Measurements from ENCODE around the gene SYF2.

SYF2 gene

DNA sequence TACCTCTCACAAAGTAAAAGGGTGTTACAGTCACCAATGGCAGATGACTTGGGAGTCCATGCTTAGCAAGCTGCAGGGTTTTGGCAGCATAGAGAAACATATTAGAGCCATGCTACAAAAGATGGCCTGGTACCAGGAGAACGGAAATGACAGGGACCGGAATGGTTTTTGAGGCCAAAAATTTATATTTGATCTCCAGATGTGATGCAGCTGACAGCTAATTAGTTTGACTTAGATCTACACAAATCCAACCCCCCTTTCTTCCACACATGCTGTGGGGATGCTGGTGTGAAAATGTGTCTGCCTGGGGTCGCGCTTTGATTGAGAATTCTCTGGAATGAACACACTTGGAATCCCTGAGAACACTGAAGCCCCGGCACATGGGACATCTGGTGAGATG is 26.5 kb downstream of the SYF2 start:
- H3K9me3 ChIP-seq (ENCODE audit: control insufficient read depth, insufficient read depth, low read length), result no peaks in the 10 kb centered on the region
- no peaks in the 10 kb centered on the region for H3K36me3 ChIP-seq (ENCODE audit: insufficient read depth, low read length)
- H3K9ac ChIP-seq (ENCODE audit: low read depth, low read length), result no peak overlapping the region
- peaks cover 5% of the 10 kb centered on the region for H3K4me1 ChIP-seq (ENCODE audit: insufficient read depth, low read length)

DNA sequence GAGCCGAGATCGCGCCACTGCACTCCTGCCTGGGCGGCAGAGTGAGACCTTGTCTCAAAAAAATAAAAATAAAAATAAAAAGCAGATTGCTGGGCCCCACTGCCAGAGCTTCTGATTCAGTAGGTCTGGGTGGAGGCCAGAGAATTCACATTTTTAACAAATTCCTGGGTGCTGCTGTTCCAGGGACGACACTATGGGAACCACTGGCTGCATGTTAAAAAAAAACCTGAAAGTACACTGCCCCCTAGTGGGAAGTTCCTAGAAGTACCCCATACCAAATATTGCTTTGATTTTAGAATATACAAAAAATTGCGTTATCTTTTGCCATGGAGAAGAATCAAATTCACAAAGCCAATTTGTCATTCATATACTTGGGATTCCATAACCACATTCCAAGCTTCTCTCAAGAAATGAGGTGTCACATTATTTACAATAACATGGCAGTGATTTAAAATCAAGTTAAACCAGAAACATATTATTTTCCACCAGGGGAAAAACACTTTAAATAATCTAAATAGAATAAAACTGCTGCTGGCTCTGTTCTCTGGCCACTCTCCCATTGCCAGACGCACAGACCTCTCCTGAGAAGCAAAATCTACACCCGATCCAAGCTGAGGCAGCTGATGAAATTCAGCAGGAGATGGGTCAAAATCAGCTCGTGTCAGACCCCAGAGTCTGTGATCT is 27.4 kb downstream of the SYF2 start:
- H3K4me1 ChIP-seq (ENCODE audit: insufficient read depth, low read length), result peaks cover 5% of the 10 kb centered on the region
- no peak overlapping the region for H3K9ac ChIP-seq (ENCODE audit: low read depth, low read length)
- H3K36me3 ChIP-seq (ENCODE audit: insufficient read depth, low read length), result no peaks in the 10 kb centered on the region
- H3K9me3 ChIP-seq (ENCODE audit: control insufficient read depth, insufficient read depth, low read length), result no peaks in the 10 kb centered on the region

DNA sequence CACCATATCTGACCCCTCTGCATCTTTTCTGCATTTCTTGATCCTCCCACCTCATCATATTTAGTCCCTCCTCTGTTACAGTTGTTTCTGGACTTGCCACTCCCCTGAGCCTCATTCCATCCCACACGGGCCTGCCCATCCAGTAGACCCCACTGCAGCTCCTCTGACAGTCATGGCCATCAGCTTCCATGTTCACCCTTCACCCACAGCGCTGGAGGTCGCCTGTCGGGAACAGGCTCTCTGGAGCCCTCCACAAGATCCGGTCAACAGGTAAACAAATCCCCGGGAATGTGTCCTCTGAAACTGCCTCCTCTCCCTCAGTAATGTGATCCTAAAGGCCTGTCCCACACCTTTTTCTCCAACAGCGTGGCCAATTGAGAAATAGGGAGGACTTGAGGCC is 31.3 kb downstream of the SYF2 start:
- peaks cover 9% of the 10 kb centered on the region for H3K4me1 ChIP-seq (ENCODE audit: insufficient read depth, low read length)
- no peaks in the 10 kb centered on the region for H3K36me3 ChIP-seq (ENCODE audit: insufficient read depth, low read length)
- no peaks in the 10 kb centered on the region for H3K9me3 ChIP-seq (ENCODE audit: control insufficient read depth, insufficient read depth, low read length)
- H3K9ac ChIP-seq (ENCODE audit: low read depth, low read length), result no peak overlapping the region

DNA sequence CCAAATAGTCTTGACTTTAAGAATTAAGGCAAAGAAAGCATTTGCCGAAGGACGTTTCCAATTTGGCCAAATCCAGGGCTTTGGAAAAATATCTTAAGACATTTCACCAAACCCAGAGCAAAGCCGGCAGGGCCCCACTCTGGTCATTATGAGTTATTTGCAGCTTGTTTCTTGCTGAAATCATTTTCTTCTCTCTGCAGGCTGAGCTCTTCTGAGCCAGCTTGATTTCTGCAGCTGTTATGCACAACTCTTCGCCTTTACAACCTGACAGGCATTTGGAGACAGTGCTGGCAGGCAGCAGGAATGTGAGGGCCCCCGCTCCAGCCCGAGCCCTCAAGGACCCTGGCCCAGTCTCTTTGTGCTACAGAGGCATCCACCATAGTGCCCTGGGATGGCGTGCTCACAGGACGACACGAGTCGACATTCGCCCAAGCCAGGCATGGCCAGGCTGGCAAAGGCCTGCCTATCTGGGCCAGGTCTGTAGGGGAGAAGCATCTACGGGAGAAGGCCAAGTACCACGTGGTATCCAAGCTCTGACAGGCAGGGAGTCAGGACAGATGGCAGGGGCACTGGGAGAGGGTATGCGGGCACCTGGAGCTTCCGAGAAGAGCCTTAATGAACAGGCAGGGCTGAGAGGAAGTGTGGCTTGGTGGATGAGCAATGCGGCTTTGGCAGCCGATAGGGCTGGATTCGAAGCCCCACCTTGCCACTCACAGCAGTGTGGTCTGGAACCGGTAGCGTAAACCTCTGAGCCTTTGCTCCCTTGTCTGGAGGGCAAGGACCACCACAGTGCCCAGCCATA is 32.3 kb downstream of the SYF2 start:
- no peaks in the 10 kb centered on the region for H3K36me3 ChIP-seq (ENCODE audit: insufficient read depth, low read length)
- H3K9ac ChIP-seq (ENCODE audit: low read depth, low read length), result no peak overlapping the region
- H3K9me3 ChIP-seq (ENCODE audit: control insufficient read depth, insufficient read depth, low read length), result no peaks in the 10 kb centered on the region
- peaks cover 9% of the 10 kb centered on the region for H3K4me1 ChIP-seq (ENCODE audit: insufficient read depth, low read length)

DNA sequence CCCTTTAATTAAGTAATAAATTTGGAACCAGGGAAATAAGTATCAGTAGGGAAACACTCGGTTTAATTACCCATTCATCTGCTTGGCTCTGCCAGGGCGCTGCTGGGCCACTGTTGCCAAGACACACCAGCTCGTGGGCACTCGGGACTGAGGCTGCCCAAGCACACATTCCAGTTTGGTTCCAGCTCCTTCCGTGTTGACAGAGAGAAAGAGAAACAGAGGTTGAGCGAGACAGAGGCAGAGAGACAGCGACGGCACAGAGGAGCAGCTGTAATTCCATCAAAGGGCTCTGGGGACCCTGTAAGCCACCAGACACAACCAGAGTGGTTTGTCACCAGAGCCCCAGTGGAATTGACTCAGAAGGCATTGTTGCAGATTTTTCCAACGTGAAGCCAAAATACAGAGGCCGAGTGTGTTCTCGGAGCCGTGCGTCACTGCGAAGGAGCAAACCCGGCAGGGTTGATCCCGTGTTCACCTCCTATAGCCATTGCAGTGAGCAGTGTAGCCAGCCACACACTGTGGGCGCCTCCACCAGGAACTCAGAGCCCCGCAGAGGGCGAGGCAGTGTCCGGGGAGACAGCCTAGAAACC is 33.5 kb downstream of the SYF2 start:
- Histone ChIP-seq H3K9ac (ENCODE audit: low read depth, low read length) (no peak overlapping the region), H3K4me1 (ENCODE audit: insufficient read depth, low read length) (peaks cover 4% of the 10 kb centered on the region; the same call in 1 of the 2 replicates), H3K9me3 (ENCODE audit: control insufficient read depth, insufficient read depth, low read length) (no peaks in the 10 kb centered on the region), H3K36me3 (ENCODE audit: insufficient read depth, low read length) (no peaks in the 10 kb centered on the region)

DNA sequence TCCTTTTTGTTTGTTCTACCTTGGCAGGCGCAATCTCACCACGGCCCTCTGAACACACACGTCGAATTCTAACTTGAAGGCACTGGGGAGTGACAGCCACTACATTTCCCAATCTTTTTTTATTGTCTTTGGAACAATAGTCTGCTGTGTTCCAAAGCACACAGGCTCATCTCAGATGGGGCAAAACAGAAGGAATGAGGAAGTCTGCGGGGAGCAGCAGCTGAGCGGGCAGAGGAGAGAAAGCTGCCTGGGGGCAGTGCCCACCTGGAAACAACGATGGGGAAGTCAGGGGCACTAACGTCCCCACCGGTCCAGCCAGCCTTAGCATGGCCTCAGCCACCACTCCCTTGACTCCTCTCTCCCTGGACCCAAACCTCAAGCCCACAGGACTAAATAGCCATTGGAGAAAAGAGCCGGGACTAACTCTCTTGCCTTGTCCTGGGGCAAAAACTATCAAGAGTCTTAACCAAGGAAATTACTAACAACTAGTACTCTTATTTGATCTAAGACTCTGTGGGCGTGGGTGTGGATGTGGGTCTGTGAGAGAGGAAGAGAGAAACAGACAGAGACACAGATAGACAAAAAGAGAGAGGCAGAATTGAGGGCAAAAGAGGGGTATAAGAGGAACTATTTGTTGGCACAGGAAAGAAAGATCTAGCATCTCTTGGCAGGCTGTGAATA is 34.2 kb downstream of the SYF2 start:
- Histone ChIP-seq H3K9ac (ENCODE audit: low read depth, low read length) (no peak overlapping the region), H3K36me3 (ENCODE audit: insufficient read depth, low read length) (no peaks in the 10 kb centered on the region), H3K4me1 (ENCODE audit: insufficient read depth, low read length) (peaks cover 8% of the 10 kb centered on the region; the same call in 1 of the 2 replicates), H3K9me3 (ENCODE audit: control insufficient read depth, insufficient read depth, low read length) (no peaks in the 10 kb centered on the region)

DNA sequence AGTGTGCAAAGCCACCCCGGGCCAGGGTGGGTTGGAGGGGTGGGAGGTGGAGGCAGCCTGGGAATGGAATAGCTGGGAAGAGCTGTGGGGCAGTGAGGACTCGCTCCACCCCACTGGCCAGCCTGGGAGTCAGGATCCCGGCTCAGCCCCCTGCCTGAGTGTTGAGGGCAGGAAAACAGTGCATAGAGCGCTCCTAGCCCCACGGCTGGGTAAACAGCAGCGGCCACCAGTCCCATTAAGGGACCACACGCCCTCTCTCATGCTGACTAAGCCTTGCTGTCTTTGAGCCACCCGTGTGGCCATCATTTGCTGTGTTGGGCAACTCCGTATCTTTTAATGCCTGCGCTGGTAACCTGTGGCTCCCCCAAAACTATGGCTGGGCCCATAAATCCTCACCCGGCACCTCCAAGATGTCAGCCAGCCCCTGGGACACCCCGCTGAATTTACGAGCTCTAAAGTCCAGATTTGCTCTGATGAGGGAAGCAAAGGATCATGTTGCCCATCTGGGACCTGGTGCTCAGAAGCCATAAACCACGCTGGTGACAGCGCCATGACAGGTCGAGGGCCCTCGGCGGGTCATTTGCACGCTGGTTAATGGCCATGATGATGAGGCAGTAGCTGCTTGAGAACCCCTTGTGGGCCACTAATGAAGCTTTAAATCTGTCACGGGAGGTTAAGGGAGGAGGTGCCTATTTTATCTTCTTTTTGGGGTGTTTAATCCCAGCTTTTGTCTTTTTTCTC is 34.9 kb downstream of the SYF2 start:
- H3K9me3 ChIP-seq (ENCODE audit: control insufficient read depth, insufficient read depth, low read length), result no peaks in the 10 kb centered on the region
- peaks cover 11% of the 10 kb centered on the region; the same call in 1 of the 2 replicates for H3K4me1 ChIP-seq (ENCODE audit: insufficient read depth, low read length)
- no peak overlapping the region for H3K9ac ChIP-seq (ENCODE audit: low read depth, low read length)
- no peaks in the 10 kb centered on the region for H3K36me3 ChIP-seq (ENCODE audit: insufficient read depth, low read length)

DNA sequence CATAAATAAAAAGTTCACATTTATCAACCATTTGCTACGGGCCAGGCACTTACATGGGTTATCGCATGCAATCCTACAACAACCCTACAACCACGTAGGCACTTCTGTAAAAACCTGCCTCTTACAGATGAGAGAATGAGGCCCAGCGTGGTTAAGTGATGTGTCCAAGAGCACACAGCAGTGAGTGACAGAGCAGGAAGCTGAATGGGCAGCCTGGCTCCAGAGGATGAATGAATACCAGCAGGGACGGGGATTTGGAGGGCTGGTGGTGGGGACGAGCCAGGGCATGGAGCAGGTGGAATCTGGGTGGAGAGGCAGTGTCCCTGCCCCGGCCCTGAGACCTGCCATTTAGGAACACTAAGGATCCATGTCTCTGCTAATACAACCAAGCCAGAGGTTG is 35.5 kb downstream of the SYF2 start:
- Histone ChIP-seq H3K36me3 (ENCODE audit: insufficient read depth, low read length) (no peaks in the 10 kb centered on the region), H3K9ac (ENCODE audit: low read depth, low read length) (no peak overlapping the region), H3K4me1 (ENCODE audit: insufficient read depth, low read length) (peaks cover 11% of the 10 kb centered on the region; the same call in 1 of the 2 replicates), H3K9me3 (ENCODE audit: control insufficient read depth, insufficient read depth, low read length) (no peaks in the 10 kb centered on the region)

DNA sequence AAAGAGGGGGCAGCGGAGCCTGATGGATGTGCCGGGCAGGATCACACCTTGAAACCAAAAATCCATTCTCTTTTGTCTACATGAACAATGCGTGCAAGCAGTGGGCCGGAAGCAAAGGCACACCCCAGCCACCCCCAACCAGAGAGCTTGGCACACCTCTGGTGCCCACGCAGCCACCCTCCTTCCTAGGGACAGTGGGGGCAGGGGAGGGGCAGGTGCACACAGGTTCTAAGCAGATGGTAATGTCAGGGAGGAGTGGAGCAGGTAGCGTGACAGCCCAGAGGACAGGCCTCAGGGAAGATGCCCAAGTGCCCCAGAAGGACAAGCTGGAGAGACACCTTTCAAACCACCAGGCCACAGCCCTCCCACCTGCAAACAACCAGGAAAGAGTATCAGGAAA is 36.5 kb downstream of the SYF2 start:
- Histone ChIP-seq H3K36me3 (ENCODE audit: insufficient read depth, low read length) (no peaks in the 10 kb centered on the region), H3K9ac (ENCODE audit: low read depth, low read length) (no peak overlapping the region), H3K9me3 (ENCODE audit: control insufficient read depth, insufficient read depth, low read length) (no peaks in the 10 kb centered on the region)

DNA sequence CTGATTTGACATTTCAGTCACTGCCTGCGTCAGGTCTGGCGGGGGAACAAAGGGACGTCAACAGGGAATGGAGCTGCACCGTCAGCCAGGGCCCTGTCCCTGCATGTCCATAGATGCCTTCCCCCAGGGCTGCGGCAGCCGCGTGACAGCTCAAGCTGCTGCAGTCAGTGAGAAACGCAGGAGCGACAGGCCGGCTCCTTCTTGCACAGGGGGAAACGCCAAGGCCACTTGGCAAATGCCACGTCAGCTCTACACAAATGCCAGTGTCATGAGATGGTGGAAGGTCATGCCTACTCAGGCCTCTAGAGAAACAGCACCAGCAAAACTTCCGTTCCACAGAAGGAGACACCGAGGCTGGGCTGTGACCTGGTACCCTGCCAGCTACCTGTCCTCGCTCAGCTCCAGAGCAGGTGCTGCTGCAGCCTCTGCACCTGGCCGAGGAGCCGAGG is 37.7 kb downstream of the SYF2 start:
- no peaks in the 10 kb centered on the region for H3K9me3 ChIP-seq (ENCODE audit: control insufficient read depth, insufficient read depth, low read length)
- no peak overlapping the region for H3K9ac ChIP-seq (ENCODE audit: low read depth, low read length)
- no peaks in the 10 kb centered on the region for H3K36me3 ChIP-seq (ENCODE audit: insufficient read depth, low read length)
- H3K4me1 ChIP-seq (ENCODE audit: insufficient read depth, low read length), result peaks cover 11% of the 10 kb centered on the region; the same call in 1 of the 2 replicates

More for the DNA sequence above, 36.5 kb downstream of the SYF2 start:
- H3K4me1 ChIP-seq (ENCODE audit: insufficient read depth, low read length), result peaks cover 11% of the 10 kb centered on the region; the same call in 1 of the 2 replicates

DNA sequence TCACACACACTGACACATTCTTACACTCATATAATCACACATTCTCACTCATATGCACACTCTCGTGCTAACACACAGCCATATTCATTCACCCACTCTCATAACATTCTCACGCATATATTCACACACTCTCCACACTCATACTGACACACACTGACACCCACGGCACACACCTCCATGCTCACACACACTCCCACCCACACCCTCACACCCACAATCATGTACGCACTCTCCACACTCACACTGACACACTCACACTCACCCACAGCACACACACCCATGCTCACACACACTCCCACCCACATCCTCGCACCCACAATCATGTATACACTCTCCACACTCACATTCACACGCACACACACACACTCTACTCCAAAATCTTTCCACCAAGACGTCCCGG is 38.2 kb downstream of the SYF2 start:
- H3K4me1 ChIP-seq (ENCODE audit: insufficient read depth, low read length), result peaks cover 7% of the 10 kb centered on the region; the same call in 1 of the 2 replicates
- no peak overlapping the region for H3K9ac ChIP-seq (ENCODE audit: low read depth, low read length)
- H3K9me3 ChIP-seq (ENCODE audit: control insufficient read depth, insufficient read depth, low read length), result no peaks in the 10 kb centered on the region
- no peaks in the 10 kb centered on the region for H3K36me3 ChIP-seq (ENCODE audit: insufficient read depth, low read length)

DNA sequence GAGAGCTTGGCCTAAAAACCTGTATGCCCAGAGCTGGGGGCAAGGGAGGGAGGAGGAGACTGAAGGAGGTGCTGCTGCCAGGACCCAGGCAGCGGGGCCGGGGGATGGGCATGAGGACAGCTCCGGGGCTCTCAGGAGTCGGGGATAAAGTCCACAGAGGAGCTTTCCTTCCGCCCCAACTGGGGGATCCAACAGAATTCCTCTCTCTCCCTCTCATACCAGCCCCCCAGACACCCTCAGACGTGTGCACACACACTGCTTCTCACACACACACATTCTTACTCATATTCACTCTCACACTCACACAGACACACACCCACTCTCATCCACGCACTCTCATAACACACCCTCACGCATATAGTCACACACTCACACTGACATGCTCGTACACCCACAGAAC is 39.1 kb downstream of the SYF2 start:
- Histone ChIP-seq H3K36me3 (ENCODE audit: insufficient read depth, low read length) (no peaks in the 10 kb centered on the region), H3K9ac (ENCODE audit: low read depth, low read length) (no peak overlapping the region), H3K4me1 (ENCODE audit: insufficient read depth, low read length) (peaks cover 7% of the 10 kb centered on the region; the same call in 1 of the 2 replicates), H3K9me3 (ENCODE audit: control insufficient read depth, insufficient read depth, low read length) (no peaks in the 10 kb centered on the region)

DNA sequence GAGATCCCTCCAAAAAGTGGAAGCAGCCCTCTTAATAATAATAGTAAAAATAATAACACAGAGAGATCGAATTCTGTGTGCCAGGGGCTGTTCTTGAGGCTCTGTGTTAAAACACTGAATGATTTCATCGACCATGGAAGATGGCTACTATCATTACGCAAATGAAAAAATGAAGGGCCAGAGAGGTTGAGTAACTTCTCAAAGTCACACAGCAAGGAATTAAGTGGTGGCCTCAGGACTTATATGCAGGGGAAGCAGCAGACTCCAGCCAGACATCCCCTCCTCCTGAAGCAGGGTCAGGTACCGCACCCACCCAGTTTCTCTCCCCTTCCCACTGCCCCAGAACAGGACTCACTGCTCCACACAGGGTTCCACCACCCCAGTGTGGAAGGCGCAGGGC is 40.1 kb downstream of the SYF2 start:
- Histone ChIP-seq H3K4me1 (ENCODE audit: insufficient read depth, low read length) (peaks cover 7% of the 10 kb centered on the region; the same call in 1 of the 2 replicates), H3K36me3 (ENCODE audit: insufficient read depth, low read length) (no peaks in the 10 kb centered on the region), H3K9me3 (ENCODE audit: control insufficient read depth, insufficient read depth, low read length) (no peaks in the 10 kb centered on the region), H3K9ac (ENCODE audit: low read depth, low read length) (no peak overlapping the region)

DNA sequence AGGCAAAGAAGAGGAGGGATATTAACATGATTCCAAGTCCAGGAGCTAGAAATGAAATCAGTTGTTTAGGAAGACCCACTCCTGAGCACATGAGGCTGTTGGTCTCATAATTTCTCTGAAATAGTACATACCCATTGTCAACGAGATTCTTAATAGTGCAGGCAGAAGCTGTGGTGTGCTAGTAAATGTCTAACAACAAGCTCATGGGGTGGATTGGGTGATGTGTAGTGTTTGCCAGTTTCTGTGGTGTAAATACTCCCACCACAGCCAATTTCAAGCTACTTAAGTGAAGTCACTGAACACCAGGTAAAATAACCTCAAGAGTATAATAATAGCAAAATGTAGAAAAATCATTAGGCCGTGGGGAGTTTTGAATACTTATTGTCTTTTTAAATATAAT is 42.0 kb downstream of the SYF2 start:
- H3K36me3 ChIP-seq (ENCODE audit: insufficient read depth, low read length), result no peaks in the 10 kb centered on the region
- no peak overlapping the region for H3K9ac ChIP-seq (ENCODE audit: low read depth, low read length)
- peaks cover 7% of the 10 kb centered on the region; the same call in 1 of the 2 replicates for H3K4me1 ChIP-seq (ENCODE audit: insufficient read depth, low read length)
- H3K9me3 ChIP-seq (ENCODE audit: control insufficient read depth, insufficient read depth, low read length), result no peaks in the 10 kb centered on the region
